ENCODE measurements around the gene MYOC. TPM values are rescaled to one million over a fixed set of nuclear protein-coding genes. Genes with fewer than 3 reads are reported as not detected.

Gene MYOC
- total RNA-seq, 1 donor from 2014 or later, result not detected

GRCh38 chr1:171597203-171597602, 55.3 kb downstream of the MYOC start:
- DNase-seq (ENCODE audit: low spot score), result no peak
- Mint-ChIP-seq H3K9me3 (no peaks in the 10 kb centered on the region), H3K4me1 (peaks cover 4% of the 10 kb centered on the region), H3K27ac (no peak overlapping the region), H3K4me3 (no peak overlapping the region), H3K27me3 (ENCODE audit: insufficient read depth, low read depth) (no peaks in the 10 kb centered on the region), H3K36me3 (peaks cover 21% of the 10 kb centered on the region)
- no peaks in the 10 kb centered on the region for H4K20me1 ChIP-seq (ENCODE audit: low read depth)
- no peaks in the 10 kb centered on the region for H3K4me1 ChIP-seq
- peaks cover 5% of the 10 kb centered on the region for H3F3A ChIP-seq (ENCODE audit: low read depth)
- peaks cover 12% of the 10 kb centered on the region for H3K36me3 ChIP-seq
- no peak overlapping the region for H3K27ac ChIP-seq
- H3K9ac ChIP-seq, result no peak overlapping the region
- no peak overlapping the region for H3K4me2 ChIP-seq
- H3K27me3 ChIP-seq, result no peaks in the 10 kb centered on the region
- H2AFZ ChIP-seq (replicated peaks), result no peak overlapping the region
- TF ChIP-seq, protein P1, sequence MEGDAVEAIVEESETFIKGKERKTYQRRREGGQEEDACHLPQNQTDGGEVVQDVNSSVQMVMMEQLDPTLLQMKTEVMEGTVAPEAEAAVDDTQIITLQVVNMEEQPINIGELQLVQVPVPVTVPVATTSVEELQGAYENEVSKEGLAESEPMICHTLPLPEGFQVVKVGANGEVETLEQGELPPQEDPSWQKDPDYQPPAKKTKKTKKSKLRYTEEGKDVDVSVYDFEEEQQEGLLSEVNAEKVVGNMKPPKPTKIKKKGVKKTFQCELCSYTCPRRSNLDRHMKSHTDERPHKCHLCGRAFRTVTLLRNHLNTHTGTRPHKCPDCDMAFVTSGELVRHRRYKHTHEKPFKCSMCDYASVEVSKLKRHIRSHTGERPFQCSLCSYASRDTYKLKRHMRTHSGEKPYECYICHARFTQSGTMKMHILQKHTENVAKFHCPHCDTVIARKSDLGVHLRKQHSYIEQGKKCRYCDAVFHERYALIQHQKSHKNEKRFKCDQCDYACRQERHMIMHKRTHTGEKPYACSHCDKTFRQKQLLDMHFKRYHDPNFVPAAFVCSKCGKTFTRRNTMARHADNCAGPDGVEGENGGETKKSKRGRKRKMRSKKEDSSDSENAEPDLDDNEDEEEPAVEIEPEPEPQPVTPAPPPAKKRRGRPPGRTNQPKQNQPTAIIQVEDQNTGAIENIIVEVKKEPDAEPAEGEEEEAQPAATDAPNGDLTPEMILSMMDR (IDR thresholded peaks at IDR 0.05), result no peak
- no peak for TF ChIP-seq EZH2phosphoT487 (IDR thresholded peaks at IDR 0.05)
- TF ChIP-seq EZH2 (IDR thresholded peaks at IDR 0.05), result no peak
- H3K4me3 ChIP-seq, result no peak overlapping the region
- no peaks in the 10 kb centered on the region for H3K9me3 ChIP-seq (ENCODE audit: low read depth)
- no peaks in the 10 kb centered on the region for H3K79me2 ChIP-seq (ENCODE audit: low read depth)

DNA sequence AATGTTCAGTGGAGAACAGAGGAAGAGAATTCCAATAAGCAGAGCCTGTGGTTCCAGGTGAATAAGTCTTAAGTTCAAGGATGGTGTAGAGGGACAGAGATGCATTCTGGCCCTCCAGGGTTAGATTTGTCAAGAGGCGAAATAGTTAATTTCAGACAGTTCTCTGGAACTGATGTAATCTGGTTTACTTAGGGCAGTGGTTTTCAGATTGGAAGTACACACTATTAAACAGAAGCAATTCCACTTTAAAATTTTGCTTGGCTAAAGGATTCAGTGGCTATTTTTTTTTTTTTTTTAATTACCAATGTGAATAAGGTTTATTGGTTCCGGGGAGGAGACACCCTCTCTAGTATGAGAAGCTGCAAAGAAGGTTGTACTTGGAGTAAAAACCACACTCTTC, 55.8 kb downstream of the MYOC start:
- DNase-seq (ENCODE audit: low spot score), result no peak
- Histone ChIP-seq H3K4me3 (no peak overlapping the region), H4K20me1 (ENCODE audit: low read depth) (no peaks in the 10 kb centered on the region), H3K27me3 (no peaks in the 10 kb centered on the region), H3F3A (ENCODE audit: low read depth) (peaks cover 5% of the 10 kb centered on the region), H2AFZ (replicated peaks) (no peak overlapping the region), H3K9me3 (ENCODE audit: low read depth) (no peaks in the 10 kb centered on the region), H3K4me2 (no peak overlapping the region), H3K27ac (no peak overlapping the region), H3K79me2 (ENCODE audit: low read depth) (no peaks in the 10 kb centered on the region), H3K9ac (no peak overlapping the region), H3K36me3 (peaks cover 14% of the 10 kb centered on the region), H3K4me1 (no peaks in the 10 kb centered on the region)
- TF ChIP-seq EZH2phosphoT487 (IDR thresholded peaks at IDR 0.05) (no peak), EZH2 (IDR thresholded peaks at IDR 0.05) (no peak)
- TF ChIP-seq, protein P1 (IDR thresholded peaks at IDR 0.05), result no peak
- no peaks in the 10 kb centered on the region for H3K9me3 Mint-ChIP-seq
- H3K36me3 Mint-ChIP-seq, result peaks cover 24% of the 10 kb centered on the region
- peaks cover 4% of the 10 kb centered on the region for H3K4me1 Mint-ChIP-seq
- H3K4me3 Mint-ChIP-seq, result no peak overlapping the region
- H3K27me3 Mint-ChIP-seq (ENCODE audit: insufficient read depth, low read depth), result no peaks in the 10 kb centered on the region
- H3K27ac Mint-ChIP-seq, result no peak overlapping the region

DNA sequence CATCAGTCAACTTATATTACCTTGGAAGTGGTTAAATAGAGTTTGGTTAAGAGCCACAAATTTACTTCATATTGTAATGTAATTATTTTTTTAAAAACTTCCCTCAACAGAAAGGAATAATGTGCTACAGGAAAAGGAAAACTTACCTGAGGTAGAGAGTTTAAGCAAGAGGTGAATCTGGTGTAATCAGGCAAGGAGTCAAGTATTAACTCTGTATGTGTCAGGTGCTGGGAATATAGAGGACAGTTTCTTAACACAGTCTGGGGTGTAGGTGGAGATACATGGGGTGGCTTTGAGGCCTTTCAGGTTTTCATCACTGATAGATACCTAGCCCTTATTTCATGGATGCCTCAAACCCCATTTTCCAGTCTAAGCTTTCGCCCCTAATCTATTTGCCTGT, 56.4 kb downstream of the MYOC start:
- Mint-ChIP-seq H3K4me3 (no peak overlapping the region), H3K4me1 (peaks cover 4% of the 10 kb centered on the region), H3K36me3 (peaks cover 30% of the 10 kb centered on the region), H3K27me3 (ENCODE audit: insufficient read depth, low read depth) (peaks cover 2% of the 10 kb centered on the region), H3K27ac (no peak overlapping the region), H3K9me3 (no peaks in the 10 kb centered on the region)
- Histone ChIP-seq H3K36me3 (peaks cover 14% of the 10 kb centered on the region), H2AFZ (replicated peaks) (no peak overlapping the region), H3K9ac (no peak overlapping the region), H4K20me1 (ENCODE audit: low read depth) (no peaks in the 10 kb centered on the region), H3K4me2 (no peak overlapping the region), H3K9me3 (ENCODE audit: low read depth) (no peaks in the 10 kb centered on the region), H3K4me3 (no peak overlapping the region), H3K4me1 (no peaks in the 10 kb centered on the region), H3F3A (ENCODE audit: low read depth) (peaks cover 5% of the 10 kb centered on the region), H3K27me3 (no peaks in the 10 kb centered on the region), H3K79me2 (ENCODE audit: low read depth) (no peaks in the 10 kb centered on the region), H3K27ac (no peak overlapping the region)
- no peak for DNase-seq (ENCODE audit: low spot score)
- no peak for TF ChIP-seq EZH2 (IDR thresholded peaks at IDR 0.05)
- TF ChIP-seq, protein P1 (IDR thresholded peaks at IDR 0.05), result no peak
